HG03521 (cell line): ENCODE results near the gene APBB1.

Experiments
- ATAC-seq: cut with Tn5 transposase; IDR thresholded peaks from one replicate; pipeline ENCODE4 v1.9.1; 2021; ENCODE audit warnings: mild to moderate bottlenecking, moderate library complexity; ENCODE audit not compliant: unreplicated experiment

Gene APBB1

GRCh38 chr11:6417907-6418556 lies 862 bp downstream of the APBB1 start:
- ATAC-seq: no peak

GRCh38 chr11:6415797-6416196 lies 3.1 kb downstream of the APBB1 start:
- no peak for ATAC-seq

GRCh38 chr11:6414874-6415328 lies 4.0 kb downstream of the APBB1 start:
- no peak for ATAC-seq

- no peak for ATAC-seq
These were observed 5.1 kb downstream of the APBB1 start for GRCh38 chr11:6413791-6414201.

- no peak for ATAC-seq
These were observed 7.3 kb downstream of the APBB1 start for GRCh38 chr11:6411594-6412031.

GRCh38 chr11:6410695-6411430 lies 8.0 kb downstream of the APBB1 start:
- ATAC-seq: no peak

- ATAC-seq: no peak
These were observed 12.5 kb downstream of the APBB1 start for GRCh38 chr11:6406370-6406769.

GRCh38 chr11:6405846-6406245 lies 13.0 kb downstream of the APBB1 start:
- ATAC-seq: no peak

GRCh38 chr11:6405052-6405667 lies 13.7 kb downstream of the APBB1 start:
- no peak for ATAC-seq

- no peak for ATAC-seq
These were observed 14.4 kb downstream of the APBB1 start for GRCh38 chr11:6404342-6405051.

GRCh38 chr11:6403539-6403938 lies 15.4 kb downstream of the APBB1 start:
- no peak for ATAC-seq

- peak; percentile 72 for ATAC-seq
These were observed 16.3 kb downstream of the APBB1 start for GRCh38 chr11:6402561-6402981.

- ATAC-seq: peak; percentile 39
These were observed 16.8 kb downstream of the APBB1 start for GRCh38 chr11:6402061-6402470.

GRCh38 chr11:6401464-6401863 lies 17.4 kb downstream of the APBB1 start:
- no peak for ATAC-seq

GRCh38 chr11:6400431-6401345 lies 18.2 kb downstream of the APBB1 start:
- ATAC-seq: no peak

GRCh38 chr11:6397636-6398035 lies 21.3 kb downstream of the APBB1 start:
- ATAC-seq: no peak

- no peak for ATAC-seq
These were observed 21.7 kb downstream of the APBB1 start for GRCh38 chr11:6397156-6397555.

- ATAC-seq: no peak
These were observed 23.3 kb downstream of the APBB1 start for GRCh38 chr11:6395470-6396060.

GRCh38 chr11:6393989-6394670 lies 24.8 kb downstream of the APBB1 start:
- ATAC-seq: no peak
